Keratinocyte (primary cell): Measurements from ENCODE around the gene TMEM242.

Experiments
- CTCF ChIP-seq, 3 experiments: IDR thresholded peaks in 1 of 3; conservative IDR thresholded peaks in 1 of 3; optimal IDR thresholded peaks in 1 of 3; 2 replicates in 2 of 3; 3 replicates in 1 of 3; pipeline versions ENCODE3 to v1.5.1; 2011; ENCODE audit warnings: low read length in 3 of 3, mild to moderate bottlenecking in 3 of 3, moderate library complexity in 2 of 3, control low read depth in 1 of 3, inconsistent platforms in 1 of 3; ENCODE audit not compliant: insufficient read depth in 2 of 3; ENCODE audit errors: extremely low read depth in 1 of 3
- EZH2 ChIP-seq: IDR thresholded peaks from one replicate; pipeline ENCODE4 v1.6.1; 2012; ENCODE audit warnings: inconsistent platforms, mild to moderate bottlenecking, low read length, moderate library complexity

- no peak for TF ChIP-seq CTCF (optimal IDR thresholded peaks at IDR 0.05 in 1 of 3, IDR thresholded peaks at IDR 0.05 in 1 of 3, conservative IDR thresholded peaks at IDR 0.05 in 1 of 3; ENCODE audit: extremely low read depth in 1 of 3, insufficient read depth in 2 of 3, low read length in 3 of 3)
- TF ChIP-seq EZH2, result no peak
Measured at GRCh38 chr6:157285422-157285779, 37.9 kb downstream of the TMEM242 start.
